SK-N-SH (cell line): ENCODE measurements around the gene MSS51. TPM values are rescaled to one million over a fixed set of nuclear protein-coding genes. Genes with fewer than 3 reads are reported as not detected.

Experiments
- CTCF ChIA-PET: fragments of 300-600, 350-600 bp; formaldehyde crosslinking; extraction: SDS; loops from one replicate; lab custom pipeline; 2021; lab: Yijun Ruan, JAX
- POLR2A ChIA-PET: fragments of 350-600 bp; sonication (Branson Sonifier 250); formaldehyde crosslinking; extraction: SDS; loops from one replicate; lab custom pipeline; 2020; ENCODE audit warnings: antibody characterized with exemption, inconsistent platforms; lab: Yijun Ruan, JAX
- DNase-seq: peaks from one replicate; pipeline ENCODE4 v3.0.0; 2012
- H2AFZ ChIP-seq: fragments of 200-600 bp; sonication (generic); 2 replicates; pipeline ENCODE4 v1.8.1; 2016; ENCODE audit warnings: antibody characterized with exemption, mild to moderate bottlenecking, low read depth
- H3F3A ChIP-seq: fragments of 200-600 bp; sonication (generic); replicated peaks from 2 replicates; pipeline ENCODE3; 2016; ENCODE audit warnings: antibody characterized with exemption, mild to moderate bottlenecking; ENCODE audit not compliant: insufficient read depth
- H3K27ac ChIP-seq, 2 experiments: fragments of 200-500 bp in 1 of 2; fragments of 200-600 bp in 1 of 2; sonication (Bioruptor generic) in 1 of 2; sonication (generic), shearing (Covaris generic) in 1 of 2; 2 replicates each; pipeline versions ENCODE4 v1.5.1 to v1.6.1; 2014 to 2016; ENCODE audit warnings: low read depth in 2 of 2, inconsistent platforms in 1 of 2, low read length in 1 of 2, mild to moderate bottlenecking in 1 of 2, mixed read lengths in 1 of 2
- H3K27me3 ChIP-seq: fragments of 200-600 bp; sonication (generic), shearing (Covaris generic); 2 replicates; pipeline ENCODE4 v1.6.1; 2016; ENCODE audit warnings: mixed run types; ENCODE audit not compliant: insufficient read depth
- H3K36me3 ChIP-seq, 2 experiments: fragments of 200-500 bp in 1 of 2; fragments of 200-600 bp in 1 of 2; sonication (Bioruptor generic) in 1 of 2; sonication (generic) in 1 of 2; replicated peaks in 1 of 2; 2 replicates each; pipeline versions ENCODE3 to v1.5.1; 2014 to 2016; ENCODE audit warnings: low read length in 1 of 2, mild to moderate bottlenecking in 1 of 2; ENCODE audit not compliant: insufficient read depth in 2 of 2, control insufficient read depth in 1 of 2
- H3K4me1 ChIP-seq, 2 experiments: fragments of 200-500 bp in 1 of 2; fragments of 200-600 bp in 1 of 2; sonication (Bioruptor generic) in 1 of 2; sonication (generic), shearing (Covaris generic) in 1 of 2; 2 replicates each; pipeline versions ENCODE4 v1.5.1 to v1.6.1; 2014 to 2016; ENCODE audit warnings: low read depth in 1 of 2, low read length in 1 of 2, mixed run types in 1 of 2; ENCODE audit not compliant: insufficient read depth in 2 of 2, control insufficient read depth in 1 of 2
- H3K4me2 ChIP-seq: fragments of 200-600 bp; sonication (generic), shearing (Covaris generic); 2 replicates; pipeline ENCODE4 v1.6.1; 2017; ENCODE audit warnings: mixed run types
- H3K4me3 ChIP-seq, 2 experiments: fragments of 200-500 bp in 1 of 2; fragments of 200-600 bp in 1 of 2; sonication (Bioruptor generic) in 1 of 2; sonication (generic), shearing (Covaris generic) in 1 of 2; 2 replicates each; pipeline versions ENCODE4 v1.5.1 to v1.8.1; 2014 to 2016; ENCODE audit warnings: low read depth in 2 of 2, inconsistent platforms in 1 of 2, low read length in 1 of 2, mild to moderate bottlenecking in 1 of 2, mixed read lengths in 1 of 2, moderate library complexity in 1 of 2
- H3K79me2 ChIP-seq: fragments of 200-600 bp; sonication (generic); 2 replicates; pipeline ENCODE4 v1.8.1; 2017; ENCODE audit warnings: mild to moderate bottlenecking; ENCODE audit not compliant: insufficient read depth
- H3K9ac ChIP-seq: fragments of 200-600 bp; sonication (generic); 2 replicates; pipeline ENCODE4 v1.6.1; 2017; ENCODE audit warnings: mixed run types
- H3K9me2 ChIP-seq: fragments of 200-600 bp; sonication (generic); 2 replicates; pipeline ENCODE4 v1.6.1; 2017; ENCODE audit warnings: mixed run types
- H3K9me3 ChIP-seq: fragments of 200-600 bp; sonication (generic); 2 replicates; pipeline ENCODE4 v1.6.1; 2017; ENCODE audit warnings: mixed run types, mild to moderate bottlenecking, moderate library complexity
- H4K20me1 ChIP-seq: fragments of 200-600 bp; sonication (generic); 2 replicates; pipeline ENCODE4 v1.6.1; 2017; ENCODE audit warnings: mild to moderate bottlenecking, mixed run types; ENCODE audit not compliant: insufficient read depth
- CTCF ChIP-seq: fragments of 200-600 bp; sonication (generic); IDR thresholded peaks from 2 replicates; pipeline ENCODE4 v1.6.1; 2017; ENCODE audit warnings: antibody characterized with exemption, mild to moderate bottlenecking, moderate library complexity
- EZH2phosphoT487 ChIP-seq: fragments of 200-600 bp; sonication (generic); IDR thresholded peaks from 2 replicates; pipeline ENCODE4 v1.6.1; 2017; ENCODE audit warnings: low read depth, mixed run types, mild to moderate bottlenecking, antibody characterized with exemption, moderate library complexity, borderline replicate concordance
- FOSL2 ChIP-seq: IDR thresholded peaks from 2 replicates; pipeline ENCODE4 v1.4.0; 2012; ENCODE audit warnings: low read depth, mild to moderate bottlenecking, moderate library complexity, borderline replicate concordance
- GATA2 ChIP-seq: sonication (generic); formaldehyde crosslinking; IDR thresholded peaks from 2 replicates; pipeline ENCODE4 v1.5.0; 2020; ENCODE audit warnings: mild to moderate bottlenecking, missing genetic modification reagents
- JUND ChIP-seq: IDR thresholded peaks from 2 replicates; pipeline ENCODE4 v1.4.0; 2012
- NRF1 ChIP-seq: IDR thresholded peaks from 2 replicates; pipeline ENCODE4 v1.6.1; 2012; ENCODE audit warnings: low read depth, mild to moderate bottlenecking, low read length
- PBX3 ChIP-seq: IDR thresholded peaks from 2 replicates; pipeline ENCODE4; 2012
- POLR2AphosphoS5 ChIP-seq: IDR thresholded peaks from 2 replicates; pipeline ENCODE4 v1.6.1; 2012; ENCODE audit warnings: low read depth, low read length
- REST ChIP-seq: IDR thresholded peaks from 2 replicates; pipeline ENCODE4 v1.6.1; 2012; ENCODE audit warnings: mild to moderate bottlenecking, low read depth, low read length, moderate library complexity
- RXRA ChIP-seq: IDR thresholded peaks from 2 replicates; pipeline ENCODE4 v1.4.0; 2012; ENCODE audit warnings: low read depth, mild to moderate bottlenecking, borderline replicate concordance
- SIN3A ChIP-seq: IDR thresholded peaks from 2 replicates; pipeline ENCODE4 v1.6.1; 2012; ENCODE audit warnings: low read depth, mild to moderate bottlenecking, low read length, moderate library complexity, borderline replicate concordance
- TAF1 ChIP-seq: IDR thresholded peaks from 2 replicates; pipeline ENCODE4 v1.6.1; 2012; ENCODE audit warnings: low read depth, mild to moderate bottlenecking, low read length, moderate library complexity, borderline replicate concordance
- TEAD4 ChIP-seq: IDR thresholded peaks from 2 replicates; pipeline ENCODE4 v1.4.0; 2012; ENCODE audit warnings: mild to moderate bottlenecking, borderline replicate concordance; ENCODE audit not compliant: insufficient read depth
- USF1 ChIP-seq: IDR thresholded peaks from 2 replicates; pipeline ENCODE4 v1.4.0; 2012; ENCODE audit warnings: low read depth, borderline replicate concordance
- YY1 ChIP-seq: IDR thresholded peaks from 2 replicates; pipeline ENCODE4 v1.4.0; 2012; ENCODE audit warnings: low read depth, mild to moderate bottlenecking
- ZBTB33 ChIP-seq: IDR thresholded peaks from 2 replicates; pipeline ENCODE4 v1.4.0; 2012; ENCODE audit warnings: low read depth, borderline replicate concordance
- WGBS: methylation state at CpG from one replicate; pipeline ENCODE4 v1.1.6; 2017; ENCODE audit warnings: low lambda C conversion rate; 5-methylcytosine and 5-hydroxymethylcytosine counted together
- polyA plus RNA-seq, 3 experiments: library from polyadenylated mRNA; depleted of rRNA; stranded (reverse); fragments of >200 nt; gene quantifications; 2 replicates each; pipeline ENCODE4 v1.2.3, GENCODE V29; 2012

The MSS51 gene
- polyA plus RNA-seq, 1 of the 3 experiments (the other 2 are of a cell fraction): 0.95 TPM

GRCh38 chr10:73405556-73405955 lies 27.8 kb downstream of the MSS51 start:
- no peaks in the 10 kb centered on the region for H3K27me3 ChIP-seq
- TF ChIP-seq FOSL2 (no peak), CTCF (no peak), RXRA (no peak), TEAD4 (no peak), YY1 (no peak), SIN3A (no peak), REST (no peak), TAF1 (no peak), NRF1 (no peak), USF1 (no peak), POLR2AphosphoS5 (no peak), JUND (no peak), EZH2phosphoT487 (no peak), GATA2 (CRISPR knock-in tag) (no peak), PBX3 (no peak), ZBTB33 (no peak)
- TF ChIP-seq, all 33 proteins: peak for 0
- Histone ChIP-seq H3K4me1 (no peaks in the 10 kb centered on the region), H3K27ac (no peak overlapping the region), H4K20me1 (peaks cover 88% of the 10 kb centered on the region), H3K9ac (no peak overlapping the region), H3K9me3 (no peaks in the 10 kb centered on the region), H3K36me3 (peaks cover 3 to 19% of the 10 kb centered on the region in 2 experiments), H3K9me2 (no peaks in the 10 kb centered on the region), H3K4me3 (no peak overlapping the region), H2AFZ (no peak overlapping the region), H3K4me2 (no peak overlapping the region), H3K79me2 (peaks cover 100% of the 10 kb centered on the region), H3F3A (no peaks in the 10 kb centered on the region)
- DNase-seq: no peak
- CTCF ChIA-PET: no interaction called here
- 95% methylated on average over 3 of the region's 3 CpGs for WGBS
- POLR2A ChIA-PET: no interaction called here
